Tibial nerve (tissue), 4 donors: ENCODE measurements around the gene CCZ1.
"Not testable (repeated sequence)": the region's sequence is repeated elsewhere in the genome, so short reads cannot be mapped to it uniquely, and the experiment has no call there.

Source experiments
- CTCF ChIP-seq, 5 experiments: fragments of 200-600 bp in 3 of 5; fragments of 450-650 bp in 2 of 5; sonication (generic) in 3 of 5; IDR thresholded peaks; one replicate each; pipeline ENCODE4 v1.5.1; 2016 to 2019; ENCODE audit warnings: antibody characterized with exemption in 5 of 5, mild to moderate bottlenecking in 3 of 5, moderate library complexity in 2 of 5
- EP300 ChIP-seq, 2 donors: sonication (generic); formaldehyde crosslinking; IDR thresholded peaks; one replicate each; pipeline ENCODE4 v1.6.1; 2017; ENCODE audit warnings: antibody characterized with exemption in 2 of 2, mild to moderate bottlenecking in 1 of 2
- POLR2A ChIP-seq, 2 donors: fragments of 450-650 bp; IDR thresholded peaks; one replicate each; pipeline ENCODE4 v1.6.1; 2017; ENCODE audit warnings: antibody characterized with exemption in 2 of 2, mild to moderate bottlenecking in 2 of 2, moderate library complexity in 2 of 2

GRCh38 chr7:5888021-5888420, 10.5 kb upstream of the CCZ1 start:
- TF ChIP-seq CTCF, POLR2A, EP300 (IDR thresholded peaks at IDR 0.05): not testable (repeated sequence)
